Measurements from ENCODE around the gene ERVV-1. TPM values are rescaled to one million over a fixed set of nuclear protein-coding genes. Genes with fewer than 3 reads are reported as not detected.

ERVV-1 gene
- total and polyA plus RNA-seq, 2 of the 13 experiments (the other 11 are each of a cell fraction or from before 2014, with no cell fraction given) = not detected

GRCh38 chr19:53041366-53041765 lies 27.6 kb downstream of the ERVV-1 start:
- H3K27me3 ChIP-seq (ENCODE audit: control insufficient read depth in 1 of 2, insufficient read depth in 2 of 2, low read length in 2 of 2) = no peaks in the 10 kb centered on the region; a peak in 1 of 5 replicates
- H2AFZ ChIP-seq (ENCODE audit: low read length) = no peak overlapping the region
- ATAC-seq (no peak), FAIRE-seq (no peak), DNase-seq (ENCODE audit: low spot score) (no peak)
- H3K4me1 ChIP-seq (ENCODE audit: insufficient read depth, low read length) = no peaks in the 10 kb centered on the region
- TF ChIP-seq SUZ12 (IDR thresholded peaks at IDR 0.05; ENCODE audit: low read depth, low read length) (no peak), NKX3-1 (CRISPR knock-in tag; IDR thresholded peaks at IDR 0.05) (no peak), CENPT (CRISPR knock-in tag; IDR thresholded peaks at IDR 0.05; ENCODE audit: low read depth) (no peak), ZNF446 (CRISPR knock-in tag; IDR thresholded peaks at IDR 0.05) (no peak), TCF7 (IDR thresholded peaks at IDR 0.05; ENCODE audit: low read depth) (no peak), ZNF337 (CRISPR knock-in tag; IDR thresholded peaks at IDR 0.05; ENCODE audit: borderline replicate concordance, low read depth) (no peak), ARNT (IDR thresholded peaks at IDR 0.05) (no peak), HOXD1 (CRISPR knock-in tag; IDR thresholded peaks at IDR 0.05) (no peak), ZNF547 (CRISPR knock-in tag; IDR thresholded peaks at IDR 0.05) (no peak), BRD4 (CRISPR knock-in tag; IDR thresholded peaks at IDR 0.05) (no peak), SAFB2 (CRISPR knock-in tag; IDR thresholded peaks at IDR 0.05; ENCODE audit: borderline replicate concordance, low read depth) (no peak), ZBTB4 (CRISPR knock-in tag; IDR thresholded peaks at IDR 0.05; ENCODE audit: borderline replicate concordance) (no peak), MEF2D (CRISPR knock-in tag; IDR thresholded peaks at IDR 0.05) (no peak), ZIK1 (CRISPR knock-in tag; IDR thresholded peaks at IDR 0.05; ENCODE audit: borderline replicate concordance, low read depth) (no peak), HNF1A (IDR thresholded peaks at IDR 0.05; ENCODE audit: low read depth) (no peak), HNF1A (CRISPR knock-in tag; IDR thresholded peaks at IDR 0.05; ENCODE audit: borderline replicate concordance) (no peak)
- no peak overlapping the region for H3K27ac ChIP-seq (ENCODE audit: extremely low read length, insufficient read depth, low read length)
- no peak overlapping the region for H3K9ac ChIP-seq (ENCODE audit: insufficient read depth, low read depth, low read length)
- no peak overlapping the region for H3K4me2 ChIP-seq (ENCODE audit: low read depth, low read length)
- ChIA-PET POLR2A (no interaction called here), CTCF (ENCODE audit: low intra/inter-chr PET ratio, low total read pairs) (no interaction called here)
- in situ Hi-C loops (cut with HindIII; ENCODE audit: extremely low pct_ligation_motif_present, low pct_unique_long_range_greater_than_20kb) = no loop called here
- H3K79me2 ChIP-seq (ENCODE audit: insufficient read depth, low read length) = no peaks in the 10 kb centered on the region
- H3K4me3 ChIP-seq (replicated peaks in 1 of 3; ENCODE audit: insufficient read depth in 1 of 3, low read depth in 2 of 3, low read length in 3 of 3) = no peak overlapping the region
- H3K9me3 ChIP-seq (ENCODE audit: low read length) = peaks cover 42% of the 10 kb centered on the region
- H3K36me3 ChIP-seq (replicated peaks in 1 of 2; ENCODE audit: control insufficient read depth in 1 of 2, insufficient read depth in 2 of 2, low read length in 2 of 2) = no peaks in the 10 kb centered on the region
- no peaks in the 10 kb centered on the region for H4K20me1 ChIP-seq (ENCODE audit: insufficient read depth, low read length)
- BruUV-seq (replicated peaks) = no TSS peak
- intact Hi-C loops (cut with micrococcal nuclease; ENCODE audit: unreplicated experiment) = no loop called here
- WGBS (ENCODE audit: low lambda C conversion rate) = 0% methylated on average over 1 of the region's 1 CpG
